Kidney epithelial cell (primary cell): Measurements from ENCODE around the gene NLK. TPM values are rescaled to one million over a fixed set of nuclear protein-coding genes. Genes with fewer than 3 reads are reported as not detected.
"Not testable (repeated sequence)": the region's sequence is repeated elsewhere in the genome, so short reads cannot be mapped to it uniquely, and the experiment has no call there.

Experiments
- DNase-seq: peaks from one replicate; pipeline ENCODE4 v3.0.0-alpha.2; 2010; ENCODE audit warnings: low read depth
- H3K27me3 ChIP-seq: 2 replicates; pipeline ENCODE4 v1.6.0; 2011; ENCODE audit warnings: low read length; ENCODE audit not compliant: control insufficient read depth, insufficient read depth
- H3K36me3 ChIP-seq: 2 replicates; pipeline ENCODE4 v1.5.1; 2011; ENCODE audit warnings: low read length; ENCODE audit not compliant: control insufficient read depth, insufficient read depth
- H3K4me3 ChIP-seq: 2 replicates; pipeline ENCODE4 v1.5.1; 2011; ENCODE audit warnings: low read depth, mild to moderate bottlenecking, control low read depth, low read length
- CTCF ChIP-seq: IDR thresholded peaks from 2 replicates; pipeline ENCODE4 v1.5.1; 2011; ENCODE audit warnings: mild to moderate bottlenecking, moderate library complexity, low read length, control low read depth, inconsistent platforms; ENCODE audit not compliant: insufficient read depth, poor library complexity, severe bottlenecking
- total RNA-seq: library from RNA; depleted of rRNA; stranded (reverse); fragments of >200 nt; gene quantifications from 2 replicates; pipeline ENCODE4 v1.2.3, GENCODE V29; 2015

The NLK gene
- total RNA-seq, 1 donor from 2014 or later = 12.9 TPM

GRCh38 chr17:28154214-28154613 is 111.7 kb downstream of the NLK start:
- Histone ChIP-seq H3K36me3 (no peaks in the 10 kb centered on the region), H3K27me3 (no peaks in the 10 kb centered on the region), H3K4me3 (no peak overlapping the region)
- DNase-seq = no peak
- TF ChIP-seq CTCF = no peak

GRCh38 chr17:28155405-28155804 is 112.9 kb downstream of the NLK start:
- not testable (repeated sequence) for DNase-seq, H3K4me3 ChIP-seq, H3K27me3 ChIP-seq, H3K36me3 ChIP-seq

GRCh38 chr17:28159004-28159403 is 116.5 kb downstream of the NLK start:
- no peak for DNase-seq
- no peak overlapping the region for H3K4me3 ChIP-seq
- H3K27me3 ChIP-seq = no peaks in the 10 kb centered on the region
- no peak for TF ChIP-seq CTCF
- H3K36me3 ChIP-seq = no peaks in the 10 kb centered on the region

GRCh38 chr17:28159924-28160323 is 117.4 kb downstream of the NLK start:
- no peak overlapping the region for H3K4me3 ChIP-seq
- no peak for TF ChIP-seq CTCF
- H3K27me3 ChIP-seq = no peaks in the 10 kb centered on the region

GRCh38 chr17:28160610-28161009 is 118.1 kb downstream of the NLK start:
- no peaks in the 10 kb centered on the region for H3K36me3 ChIP-seq
- TF ChIP-seq CTCF = no peak
- no peaks in the 10 kb centered on the region for H3K27me3 ChIP-seq
- no peak overlapping the region for H3K4me3 ChIP-seq
- no peak for DNase-seq

More at GRCh38 chr17:28159924-28160323, 117.4 kb downstream of the NLK start:
- H3K36me3 ChIP-seq = no peaks in the 10 kb centered on the region
- no peak for DNase-seq

- Histone ChIP-seq H3K27me3 (no peaks in the 10 kb centered on the region), H3K36me3 (no peaks in the 10 kb centered on the region), H3K4me3 (no peak overlapping the region)
- DNase-seq = no peak
- TF ChIP-seq CTCF = no peak
These were observed 118.8 kb downstream of the NLK start for GRCh38 chr17:28161311-28161710.
